GM18858 (cell line): ENCODE results near the gene AATK.

Experiments
- ATAC-seq: cut with Tn5 transposase; IDR thresholded peaks from one replicate; pipeline ENCODE4 v1.9.1; 2021; ENCODE audit not compliant: unreplicated experiment

AATK gene

GRCh38 chr17:81181811-81182185 is 15.8 kb upstream of the AATK start:
- ATAC-seq: no peak

- ATAC-seq: no peak
Observed at GRCh38 chr17:81180836-81181810, 15.1 kb upstream of the AATK start.

GRCh38 chr17:81179861-81180260 is 13.8 kb upstream of the AATK start:
- ATAC-seq: no peak

GRCh38 chr17:81179220-81179619 is 13.2 kb upstream of the AATK start:
- ATAC-seq: no peak

GRCh38 chr17:81178136-81179091 is 12.4 kb upstream of the AATK start:
- ATAC-seq: no peak

- ATAC-seq: no peak
Observed at GRCh38 chr17:81176666-81177065, 10.6 kb upstream of the AATK start.

GRCh38 chr17:81173762-81174155 is 7.7 kb upstream of the AATK start:
- ATAC-seq: no peak

GRCh38 chr17:81173052-81173761 is 7.2 kb upstream of the AATK start:
- ATAC-seq: no peak

- ATAC-seq: no peak
Observed at GRCh38 chr17:81171941-81172340, 5.9 kb upstream of the AATK start.

- ATAC-seq: no peak
Observed at GRCh38 chr17:81170727-81171494, 4.9 kb upstream of the AATK start.

GRCh38 chr17:81169870-81170309 is 3.9 kb upstream of the AATK start:
- ATAC-seq: no peak

GRCh38 chr17:81167638-81168037 is 1.6 kb upstream of the AATK start:
- no peak for ATAC-seq

- no peak for ATAC-seq
Observed at GRCh38 chr17:81167194-81167524, 1.1 kb upstream of the AATK start.

GRCh38 chr17:81165246-81166032 is 582 bp downstream of the AATK start, which contains the start of gene PVALEF:
TSS of gene PVALEF (plus strand) at chr17:81165507. CDS start at chr17:81181227, 15,720 bp downstream.
- no peak for ATAC-seq

- ATAC-seq: no peak
Observed at GRCh38 chr17:81164371-81165245, 1.4 kb downstream of the AATK start.

GRCh38 chr17:81163703-81164370 is 2.2 kb downstream of the AATK start:
- no peak for ATAC-seq

- no peak for ATAC-seq
Observed at GRCh38 chr17:81163051-81163695, 2.8 kb downstream of the AATK start.
